ENCODE measurements around the gene ASB18. TPM values are rescaled to one million over a fixed set of nuclear protein-coding genes. Genes with fewer than 3 reads are reported as not detected.

Gene ASB18
- total RNA-seq, 1 donor from 2014 or later: not detected

DNA sequence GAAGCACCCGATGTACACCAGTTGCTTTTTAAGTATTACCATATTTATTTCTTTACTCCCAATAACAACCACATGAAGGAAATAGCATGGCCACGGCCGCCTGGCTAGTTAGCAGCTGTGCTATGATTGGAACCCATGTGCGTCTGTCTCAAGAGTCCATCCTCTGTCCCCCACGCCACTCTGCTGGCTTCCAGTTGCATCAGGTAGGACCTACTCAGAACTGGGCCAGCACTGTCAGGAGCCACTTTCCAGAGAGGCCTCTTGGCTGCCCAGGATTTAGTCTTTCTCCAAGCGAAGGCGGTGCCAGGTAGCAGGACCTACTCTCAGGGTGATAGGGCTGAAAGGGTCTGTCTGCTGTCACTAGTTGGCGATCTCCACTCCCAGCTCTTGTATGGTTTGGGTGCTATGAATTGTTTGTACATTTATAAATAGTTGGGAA lies 22.1 kb downstream of the ASB18 start:
- DNase-seq: no peak
- no peaks in the 10 kb centered on the region for H3K4me1 Mint-ChIP-seq
- no peak overlapping the region for H3K4me3 Mint-ChIP-seq
- no peaks in the 10 kb centered on the region for H3K9me3 Mint-ChIP-seq
- H3K27me3 Mint-ChIP-seq: peaks cover 17% of the 10 kb centered on the region
- H3K36me3 Mint-ChIP-seq (ENCODE audit: low read depth): no peaks in the 10 kb centered on the region
- intact Hi-C loops (cut with micrococcal nuclease): no loop called here
- H3K27ac Mint-ChIP-seq: no peak overlapping the region

DNA sequence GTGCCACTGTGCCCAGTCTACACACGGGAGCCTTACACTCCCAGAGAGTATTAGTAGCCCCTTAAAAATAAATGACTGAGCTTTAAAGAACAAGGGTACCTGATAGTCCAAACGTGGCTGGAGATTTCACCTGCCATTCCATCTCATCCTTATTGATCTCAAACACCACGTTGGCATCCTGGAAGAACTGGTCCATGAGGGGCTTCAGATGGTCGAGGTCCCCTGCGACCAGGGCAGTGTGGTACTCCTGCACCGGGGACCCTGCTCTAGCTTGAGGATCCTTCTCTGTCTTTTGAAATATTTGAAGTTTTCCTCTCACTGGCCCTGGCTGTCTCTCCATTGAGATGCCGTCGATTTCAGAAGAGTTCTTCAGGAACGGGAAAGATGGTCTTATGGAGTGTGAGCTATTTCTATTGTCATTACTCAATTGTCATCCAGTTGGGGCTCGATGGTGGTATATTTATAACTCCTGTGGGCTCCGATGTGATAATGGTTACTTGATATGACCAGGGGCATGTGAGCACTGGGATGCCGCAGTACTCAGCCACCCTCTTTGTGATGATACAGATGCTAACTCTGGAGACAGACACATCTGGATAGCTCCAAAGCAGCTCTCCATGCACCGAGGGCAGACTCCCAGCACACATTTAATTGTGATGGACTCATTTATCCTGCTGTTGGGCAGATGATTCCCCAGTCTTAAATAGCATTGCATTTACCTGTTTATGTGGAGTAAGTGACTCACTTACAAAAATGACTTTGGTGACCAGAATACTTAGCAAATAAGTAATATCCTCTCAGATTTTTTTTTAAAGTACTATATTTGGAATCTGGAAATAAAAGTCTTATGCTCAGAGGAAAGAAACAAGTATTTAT lies 22.8 kb downstream of the ASB18 start:
- DNase-seq: no peak
- no peak overlapping the region for H3K27ac Mint-ChIP-seq
- H3K36me3 Mint-ChIP-seq (ENCODE audit: low read depth): no peaks in the 10 kb centered on the region
- intact Hi-C loops (cut with micrococcal nuclease): no loop called here
- no peak overlapping the region for H3K4me3 Mint-ChIP-seq
- no peaks in the 10 kb centered on the region for H3K4me1 Mint-ChIP-seq
- peaks cover 20% of the 10 kb centered on the region for H3K27me3 Mint-ChIP-seq
- no peaks in the 10 kb centered on the region for H3K9me3 Mint-ChIP-seq

DNA sequence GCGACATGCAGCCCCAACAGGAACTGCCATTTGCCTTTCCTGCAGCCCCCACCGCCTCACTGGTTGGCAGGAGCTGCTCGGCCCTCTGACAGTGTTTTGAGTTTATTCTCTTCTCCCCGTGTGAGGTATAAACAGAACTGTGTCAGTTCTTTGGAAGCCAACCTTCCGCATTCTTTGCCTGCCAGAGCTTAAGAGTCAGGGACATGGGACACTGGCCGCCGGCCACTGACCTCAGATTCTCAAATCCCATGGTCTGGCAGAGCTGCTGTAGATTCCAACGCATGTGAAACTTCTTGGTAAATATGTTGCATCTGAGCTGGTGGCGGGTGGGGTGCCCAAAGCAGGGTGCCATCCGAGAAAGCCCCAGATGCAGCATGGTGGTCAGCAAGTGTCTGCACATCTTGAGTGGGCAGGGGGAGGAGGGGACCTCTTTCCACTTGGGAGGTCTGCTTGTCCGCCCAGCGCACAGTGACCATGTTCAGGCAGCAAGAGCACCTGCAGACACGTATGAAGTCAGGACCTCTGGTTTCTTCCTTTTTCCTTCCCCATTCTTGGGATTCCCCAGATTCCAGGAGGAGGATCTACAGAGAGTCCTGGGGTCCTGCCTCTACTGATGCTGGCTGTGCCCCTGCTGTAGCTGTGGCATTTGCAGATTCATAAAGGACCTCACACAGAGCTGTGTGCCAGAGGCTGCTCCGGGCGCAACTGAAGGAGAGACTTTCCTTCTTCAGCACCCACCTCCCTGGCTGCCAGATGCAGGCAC lies 23.8 kb downstream of the ASB18 start:
- Mint-ChIP-seq H3K27me3 (peaks cover 29% of the 10 kb centered on the region), H3K36me3 (ENCODE audit: low read depth) (no peaks in the 10 kb centered on the region), H3K9me3 (peaks cover 4% of the 10 kb centered on the region), H3K27ac (no peak overlapping the region), H3K4me3 (no peak overlapping the region), H3K4me1 (no peaks in the 10 kb centered on the region)
- intact Hi-C loops (cut with micrococcal nuclease): no loop called here
- no peak for DNase-seq

DNA sequence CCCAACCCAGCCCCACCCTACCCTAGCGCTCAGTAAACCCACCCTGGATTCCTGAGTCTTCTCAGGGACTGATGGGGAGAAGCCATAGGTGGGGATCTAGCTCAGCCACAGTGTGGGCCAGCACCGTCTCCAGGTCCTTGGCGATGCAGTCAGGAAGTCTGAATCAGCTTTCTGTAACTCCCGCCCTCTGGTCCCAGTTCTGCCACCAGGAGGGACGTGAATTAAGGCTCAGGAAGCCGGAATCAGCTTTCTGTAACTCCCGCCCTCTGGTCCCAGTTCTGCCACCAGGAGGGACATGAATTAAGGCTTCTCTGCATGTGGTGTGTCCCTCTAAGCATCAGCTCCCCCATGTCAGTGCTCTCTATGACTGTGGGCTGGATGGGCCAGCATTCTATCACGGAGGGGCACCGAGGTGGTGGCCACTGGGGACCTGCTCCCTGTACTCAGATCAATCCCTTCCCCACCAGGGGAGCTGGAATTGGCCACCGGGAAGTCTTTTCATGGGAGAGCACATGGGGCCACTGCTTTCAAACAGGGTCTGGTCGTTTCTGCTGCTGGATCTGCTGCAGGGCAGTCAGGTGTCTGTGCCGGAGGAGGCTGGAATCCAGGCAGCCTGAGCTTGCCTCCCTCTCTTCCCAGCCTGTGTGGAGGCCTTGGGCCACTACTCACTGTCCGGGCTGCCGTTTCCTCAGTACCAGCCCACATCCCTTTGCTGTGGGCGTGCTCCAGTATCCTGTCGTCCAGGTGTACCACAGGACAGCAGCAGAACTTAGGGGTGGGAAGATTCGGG lies 24.7 kb downstream of the ASB18 start:
- H3K4me1 Mint-ChIP-seq: no peaks in the 10 kb centered on the region
- DNase-seq: no peak
- H3K4me3 Mint-ChIP-seq: no peak overlapping the region
- peaks cover 4% of the 10 kb centered on the region for H3K9me3 Mint-ChIP-seq
- no peak overlapping the region for H3K27ac Mint-ChIP-seq
- H3K27me3 Mint-ChIP-seq: peaks cover 34% of the 10 kb centered on the region
- intact Hi-C loops (cut with micrococcal nuclease): no loop called here
- no peaks in the 10 kb centered on the region for H3K36me3 Mint-ChIP-seq (ENCODE audit: low read depth)

DNA sequence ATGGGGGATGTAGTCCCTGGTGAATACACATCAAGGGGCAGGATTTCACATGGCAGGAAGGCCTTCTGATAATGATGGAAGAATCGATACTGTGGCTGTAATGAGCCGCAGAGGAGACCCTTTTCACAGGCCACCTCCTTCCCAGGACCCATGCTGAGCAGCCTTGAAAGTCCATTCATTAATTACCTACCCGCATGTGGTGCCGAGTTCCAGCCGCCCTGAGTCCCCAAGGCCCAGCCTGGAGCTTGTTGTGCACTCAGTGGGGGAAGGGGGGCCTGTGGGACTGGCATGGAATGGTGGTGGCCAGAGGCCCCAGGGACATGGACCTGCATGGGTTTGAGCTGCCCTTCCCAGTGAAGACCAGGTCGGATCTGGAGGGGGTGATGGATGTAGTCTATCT lies 25.5 kb downstream of the ASB18 start:
- intact Hi-C loops (cut with micrococcal nuclease): no loop called here

DNA sequence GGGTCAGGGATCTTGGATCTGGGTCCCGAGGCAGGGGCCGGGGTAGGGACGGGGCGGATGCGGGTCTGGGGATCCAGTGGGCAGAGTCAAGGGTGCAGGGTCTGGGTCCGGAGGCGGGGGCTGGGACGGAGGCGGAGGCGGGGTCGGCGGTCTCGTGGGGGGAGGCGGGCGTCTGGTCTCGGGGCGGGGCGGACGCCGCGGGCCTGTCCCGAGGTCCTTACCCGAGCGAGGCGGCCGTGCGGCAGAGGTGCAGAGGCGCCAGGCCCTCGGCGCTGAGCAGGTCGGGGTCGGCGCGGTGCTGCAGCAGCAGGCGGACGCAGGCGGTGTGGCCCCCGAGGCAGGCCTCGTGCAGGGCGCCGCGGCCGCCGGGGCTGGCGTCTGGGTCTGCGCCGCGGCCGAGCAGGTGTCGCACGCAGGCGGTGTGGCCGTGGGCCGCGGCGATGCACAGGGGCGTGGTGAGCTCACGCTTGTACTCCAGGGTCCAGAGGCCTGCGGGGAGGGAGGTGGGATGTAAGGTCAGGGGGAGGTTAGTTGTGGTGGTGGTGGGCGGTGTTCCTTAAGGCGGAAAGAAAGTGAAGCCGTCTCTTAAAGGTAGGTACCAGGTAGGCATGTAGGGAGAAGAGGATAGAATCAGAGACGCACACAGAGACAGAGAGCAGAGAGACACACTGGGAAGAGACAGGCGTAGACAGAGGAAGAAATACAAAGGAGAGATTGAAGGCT lies 26.6 kb downstream of the ASB18 start:
- DNase-seq: no peak
- H3K4me3 Mint-ChIP-seq: no peak overlapping the region
- H3K27ac Mint-ChIP-seq: no peak overlapping the region
- H3K36me3 Mint-ChIP-seq (ENCODE audit: low read depth): no peaks in the 10 kb centered on the region
- peaks cover 4% of the 10 kb centered on the region for H3K9me3 Mint-ChIP-seq
- peaks cover 37% of the 10 kb centered on the region for H3K27me3 Mint-ChIP-seq
- no peaks in the 10 kb centered on the region for H3K4me1 Mint-ChIP-seq
- intact Hi-C loops (cut with micrococcal nuclease): no loop called here

More for the DNA sequence above, 25.5 kb downstream of the ASB18 start:
- Mint-ChIP-seq H3K9me3 (peaks cover 4% of the 10 kb centered on the region), H3K27ac (no peak overlapping the region), H3K36me3 (ENCODE audit: low read depth) (no peaks in the 10 kb centered on the region), H3K4me1 (no peaks in the 10 kb centered on the region), H3K27me3 (peaks cover 37% of the 10 kb centered on the region), H3K4me3 (no peak overlapping the region)
- DNase-seq: no peak

DNA sequence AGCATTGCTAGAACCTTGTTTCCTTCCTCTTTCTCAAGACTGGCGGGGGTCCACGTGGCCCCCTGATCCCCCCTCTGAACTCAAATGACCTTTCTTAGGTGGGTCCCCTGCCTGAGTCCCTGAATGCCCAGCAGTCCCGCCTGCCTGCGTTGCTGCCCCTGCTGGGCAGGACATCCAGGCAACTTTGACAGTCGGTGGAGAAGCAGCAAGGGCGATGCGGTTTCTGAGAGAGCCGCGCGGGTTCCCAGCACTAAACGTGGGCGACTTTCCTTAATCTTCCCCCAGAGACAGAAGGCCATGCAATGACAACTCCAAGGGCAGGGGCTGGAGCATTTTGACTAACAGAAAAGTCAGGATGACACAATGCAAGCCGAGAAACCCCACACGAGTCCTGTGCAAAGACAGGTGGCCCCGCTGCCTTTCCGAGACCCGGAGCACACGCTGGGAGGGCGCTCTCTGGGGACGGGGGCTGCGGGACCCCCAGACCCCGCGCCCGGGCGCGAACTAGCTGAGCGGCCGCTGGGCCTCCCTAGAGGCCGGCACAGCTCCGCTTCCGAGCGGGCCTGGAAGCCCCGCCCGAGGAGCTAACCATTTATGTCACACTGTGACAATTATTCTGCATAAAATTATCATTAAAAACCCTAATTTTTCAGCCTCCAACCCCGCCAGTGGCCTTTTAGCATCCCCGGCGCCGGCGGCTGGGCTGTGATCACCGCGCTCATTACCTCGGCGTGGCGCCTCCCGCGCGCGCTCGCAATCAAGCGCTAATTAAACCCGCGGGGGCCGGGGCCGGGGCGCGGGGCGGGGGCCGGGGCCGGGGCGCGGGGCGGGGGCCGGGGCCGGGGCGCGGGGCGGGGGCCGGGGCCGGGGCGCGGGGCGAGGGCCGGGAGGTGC lies 27.4 kb downstream of the ASB18 start:
- peaks cover 37% of the 10 kb centered on the region for H3K27me3 Mint-ChIP-seq
- H3K9me3 Mint-ChIP-seq: peaks cover 4% of the 10 kb centered on the region
- H3K4me1 Mint-ChIP-seq: no peaks in the 10 kb centered on the region
- no peak overlapping the region for H3K4me3 Mint-ChIP-seq
- H3K27ac Mint-ChIP-seq: no peak overlapping the region
- DNase-seq: no peak
- no peaks in the 10 kb centered on the region for H3K36me3 Mint-ChIP-seq (ENCODE audit: low read depth)
- intact Hi-C loops (cut with micrococcal nuclease): no loop called here

DNA sequence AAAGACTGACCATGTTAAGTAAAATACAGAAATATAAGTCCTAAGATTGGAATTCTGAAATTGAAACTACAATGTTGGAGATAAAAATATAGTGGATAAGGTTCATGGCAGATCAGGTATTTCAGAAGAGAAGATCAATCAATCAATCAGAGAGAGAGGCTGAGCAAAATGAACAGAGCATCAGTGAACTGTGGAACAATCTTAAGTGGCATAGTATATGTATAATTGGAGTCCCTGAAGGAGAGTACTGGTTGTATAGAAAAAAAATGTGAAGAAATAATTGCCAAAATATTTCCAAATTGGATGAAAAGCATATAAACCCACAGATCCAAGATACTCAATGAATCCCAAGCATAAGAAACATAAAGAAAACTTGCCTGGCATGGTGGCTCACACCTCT lies 35.0 kb downstream of the ASB18 start:
- Mint-ChIP-seq H3K36me3 (ENCODE audit: low read depth) (no peaks in the 10 kb centered on the region), H3K4me1 (no peaks in the 10 kb centered on the region), H3K27me3 (peaks cover under 1% of the 10 kb centered on the region), H3K27ac (no peak overlapping the region), H3K4me3 (no peak overlapping the region), H3K9me3 (peaks cover 9% of the 10 kb centered on the region)
- DNase-seq: no peak
- intact Hi-C loops (cut with micrococcal nuclease): no loop called here

DNA sequence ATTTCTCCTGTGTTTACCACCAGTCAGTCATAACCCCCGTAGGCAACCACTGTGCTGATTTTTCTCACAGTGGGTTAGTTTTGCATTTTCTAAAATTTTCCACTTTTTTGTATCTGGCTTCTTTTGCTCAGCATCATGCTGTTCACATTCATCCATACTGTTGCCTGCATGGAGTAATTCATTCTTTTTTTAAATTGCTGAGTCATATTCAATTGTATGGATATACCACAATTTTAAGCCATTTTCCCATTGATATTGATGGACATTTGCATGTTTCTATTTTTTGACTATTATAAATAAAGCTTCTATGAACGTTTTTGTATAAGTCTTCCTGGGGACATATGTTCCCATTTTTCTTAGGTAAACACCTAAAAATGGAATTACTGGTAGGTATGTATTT lies 40.5 kb downstream of the ASB18 start:
- DNase-seq: no peak
- no peak overlapping the region for H3K27ac Mint-ChIP-seq
- peaks cover 3% of the 10 kb centered on the region for H3K9me3 Mint-ChIP-seq
- no peaks in the 10 kb centered on the region for H3K36me3 Mint-ChIP-seq (ENCODE audit: low read depth)
- H3K4me1 Mint-ChIP-seq: no peaks in the 10 kb centered on the region
- intact Hi-C loops (cut with micrococcal nuclease): no loop called here
- H3K4me3 Mint-ChIP-seq: no peak overlapping the region
- no peaks in the 10 kb centered on the region for H3K27me3 Mint-ChIP-seq

DNA sequence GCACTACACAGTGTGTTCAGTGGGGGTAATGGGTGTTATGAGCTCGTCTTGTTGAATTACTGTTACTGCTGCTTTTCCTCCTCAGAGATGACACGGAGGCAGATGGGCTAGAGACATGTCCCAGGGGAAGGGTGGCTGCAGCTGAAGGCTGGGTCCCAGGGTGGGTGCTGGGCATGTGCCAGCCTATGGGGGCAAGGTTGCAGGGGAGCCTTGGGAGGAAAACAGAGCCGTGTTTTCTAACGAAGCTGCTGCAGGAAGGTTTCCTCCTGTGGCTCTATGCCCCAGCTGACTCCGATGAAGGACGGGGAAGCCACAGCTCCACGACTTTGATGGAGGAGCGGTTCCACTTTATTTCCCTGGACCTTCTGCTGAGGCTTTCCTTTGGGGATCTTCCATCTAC lies 42.4 kb downstream of the ASB18 start:
- H3K4me1 Mint-ChIP-seq: no peaks in the 10 kb centered on the region

DNA sequence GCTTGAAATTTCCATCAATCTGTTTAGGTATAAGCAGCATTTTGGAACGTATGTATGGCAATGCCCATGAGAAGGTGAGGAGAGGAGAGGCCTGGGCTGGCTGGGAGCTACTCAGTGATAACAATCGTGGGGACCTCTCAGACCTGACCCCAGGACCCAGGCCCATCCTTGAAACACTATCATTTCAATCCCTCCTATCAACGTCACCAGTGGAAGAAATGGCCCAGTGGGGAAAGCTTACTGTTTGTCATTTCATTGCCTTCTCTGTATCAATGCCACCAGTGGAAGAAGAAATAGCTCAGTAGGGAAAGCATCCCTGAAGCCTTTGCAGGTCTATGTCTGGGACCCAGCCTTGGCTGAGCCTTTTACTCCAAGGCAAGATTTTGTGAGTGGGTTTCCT lies 44.8 kb downstream of the ASB18 start:
- Mint-ChIP-seq H3K27me3 (no peaks in the 10 kb centered on the region), H3K27ac (no peak overlapping the region), H3K4me3 (no peak overlapping the region), H3K36me3 (ENCODE audit: low read depth) (no peaks in the 10 kb centered on the region), H3K4me1 (no peaks in the 10 kb centered on the region), H3K9me3 (no peaks in the 10 kb centered on the region)
- intact Hi-C loops (cut with micrococcal nuclease): no loop called here
- DNase-seq: no peak

More for the DNA sequence above, 42.4 kb downstream of the ASB18 start:
- intact Hi-C loops (cut with micrococcal nuclease): no loop called here
- H3K27me3 Mint-ChIP-seq: no peaks in the 10 kb centered on the region
- no peaks in the 10 kb centered on the region for H3K36me3 Mint-ChIP-seq (ENCODE audit: low read depth)
- H3K9me3 Mint-ChIP-seq: no peaks in the 10 kb centered on the region
- H3K4me3 Mint-ChIP-seq: no peak overlapping the region
- DNase-seq: no peak
- H3K27ac Mint-ChIP-seq: no peak overlapping the region

DNA sequence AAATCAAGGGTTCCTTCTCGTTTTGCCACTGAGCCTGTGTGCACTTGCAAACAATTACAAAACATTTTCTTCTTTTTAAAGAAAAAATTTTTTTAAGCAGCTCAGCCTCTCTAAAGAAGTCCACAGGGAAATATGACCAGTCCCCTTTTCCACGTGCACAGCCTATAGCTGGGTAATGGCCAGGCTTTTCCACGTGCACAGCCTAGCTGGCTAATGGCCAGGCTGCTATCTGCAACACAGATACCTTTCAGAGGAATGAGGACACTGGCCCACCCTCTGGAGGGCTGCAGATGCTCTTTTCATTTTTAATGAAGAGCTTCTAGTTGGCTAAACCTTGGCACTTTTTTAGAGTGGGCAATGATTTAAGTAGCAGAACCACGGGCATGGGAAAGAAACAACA lies 46.3 kb downstream of the ASB18 start:
- Mint-ChIP-seq H3K4me1 (no peaks in the 10 kb centered on the region), H3K27me3 (peaks cover 2% of the 10 kb centered on the region), H3K4me3 (no peak overlapping the region), H3K36me3 (ENCODE audit: low read depth) (no peaks in the 10 kb centered on the region), H3K27ac (no peak overlapping the region), H3K9me3 (no peaks in the 10 kb centered on the region)
- no peak for DNase-seq
- intact Hi-C loops (cut with micrococcal nuclease): no loop called here

DNA sequence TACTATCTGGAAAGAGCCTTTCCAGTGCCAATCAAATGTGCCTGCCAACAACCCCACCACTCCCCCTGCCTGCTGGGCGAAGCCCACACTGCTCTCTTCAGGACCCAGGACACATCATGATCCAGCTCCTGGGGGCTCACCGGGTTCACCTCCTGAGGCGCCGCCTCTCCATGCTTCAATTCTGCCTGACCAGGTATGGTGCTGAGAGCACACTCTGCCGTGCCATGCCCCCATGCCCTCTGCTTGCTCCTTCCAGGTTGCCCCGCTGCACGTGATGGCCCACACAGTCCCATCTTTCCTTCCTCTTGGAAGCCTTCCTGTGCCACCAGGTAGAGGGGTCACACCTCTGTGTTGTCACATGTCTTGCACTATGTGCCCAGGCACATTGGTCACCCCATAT lies 47.5 kb downstream of the ASB18 start:
- Mint-ChIP-seq H3K27me3 (peaks cover 2% of the 10 kb centered on the region), H3K4me1 (no peaks in the 10 kb centered on the region), H3K9me3 (no peaks in the 10 kb centered on the region), H3K36me3 (ENCODE audit: low read depth) (no peaks in the 10 kb centered on the region), H3K4me3 (no peak overlapping the region), H3K27ac (no peak overlapping the region)
- DNase-seq: no peak
- intact Hi-C loops (cut with micrococcal nuclease): no loop called here

All from activated CD4-positive, alpha-beta T cell treated with anti-CD3 and anti-CD28 coated beads, Interleukin-2, amount 10 ng/mL, durations not matched to agents 24 days and 14 days (primary cell).